CD4-positive, alpha-beta T cell treated with Interferon alpha-2 for 1 hour (primary cell): ENCODE results near the gene ELAVL2.
"Not testable (repeated sequence)": the region's sequence is repeated elsewhere in the genome, so short reads cannot be mapped to it uniquely, and the experiment has no call there.

Experiments used
- DNase-seq, 2 donors: peaks; one replicate each; pipeline ENCODE4 v3.0.0-alpha.2; 2020 to 2022

Gene ELAVL2

DNA sequence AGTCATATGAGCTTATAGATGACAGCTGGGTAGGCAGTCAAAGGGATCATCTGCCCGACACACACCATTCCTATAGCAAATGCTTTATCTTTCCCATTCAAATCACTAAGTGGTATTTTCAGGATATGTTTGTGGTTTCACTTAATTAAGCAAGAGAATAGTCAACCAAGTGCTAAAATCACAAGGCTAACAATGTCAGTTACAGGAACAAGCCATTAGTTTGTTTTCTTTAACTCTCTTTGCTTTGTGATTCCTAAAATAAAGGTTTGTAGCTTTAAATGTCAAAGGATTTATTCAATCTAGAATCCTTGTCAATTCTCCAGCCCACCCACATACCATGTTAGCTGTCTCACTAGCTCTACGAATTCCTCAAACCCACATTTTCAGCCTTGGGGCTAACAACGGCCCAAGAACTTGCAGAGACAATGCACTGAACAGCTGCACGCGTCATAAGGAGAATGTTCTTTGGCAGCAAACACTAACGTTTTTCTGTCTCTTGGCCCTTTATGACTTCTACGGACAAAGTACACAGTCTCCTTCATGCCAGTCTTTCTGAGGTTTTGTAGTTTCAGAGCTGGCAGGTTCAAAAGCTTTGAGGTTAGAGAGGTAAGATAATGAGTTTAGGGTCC lies 56.6 kb downstream of the ELAVL2 start:
- DNase-seq: no peak

DNA sequence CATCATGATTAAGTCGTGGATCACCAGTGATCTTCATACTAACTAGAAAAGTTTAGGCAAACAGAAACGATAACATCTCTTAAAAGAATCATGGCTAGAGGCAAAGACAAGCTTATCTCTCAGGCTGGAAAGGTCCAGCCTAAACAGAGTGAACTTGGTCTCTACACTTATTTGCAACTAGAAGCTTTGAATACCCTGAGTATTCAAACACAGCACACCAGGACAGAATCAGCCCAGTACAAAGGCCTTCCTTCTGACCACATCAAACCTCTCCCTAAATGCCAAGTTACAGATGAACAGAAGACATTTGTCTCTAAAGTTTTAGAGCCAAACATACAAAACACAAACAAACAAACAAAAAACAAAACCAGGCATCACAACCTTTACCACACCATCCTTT lies 57.2 kb downstream of the ELAVL2 start:
- DNase-seq: no peak

DNA sequence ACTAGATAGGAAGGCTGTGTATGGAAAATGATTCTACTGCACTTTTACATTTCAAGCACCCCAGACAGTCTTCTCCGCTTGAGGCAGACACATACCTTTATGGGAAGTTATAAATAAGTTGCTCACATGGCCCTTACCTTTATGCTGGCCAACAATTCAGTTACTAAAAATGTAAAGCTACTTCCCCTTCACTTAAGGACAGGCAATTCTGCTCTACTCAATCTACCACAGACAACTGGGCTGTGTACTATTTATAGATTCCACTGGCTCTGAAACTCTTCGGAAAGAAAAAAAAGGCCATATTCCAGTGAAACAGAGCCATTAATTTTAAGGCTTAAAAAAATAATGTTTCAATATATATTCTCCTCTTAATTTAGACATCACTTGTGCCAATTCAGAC lies 59.4 kb downstream of the ELAVL2 start:
- no peak for DNase-seq

DNA sequence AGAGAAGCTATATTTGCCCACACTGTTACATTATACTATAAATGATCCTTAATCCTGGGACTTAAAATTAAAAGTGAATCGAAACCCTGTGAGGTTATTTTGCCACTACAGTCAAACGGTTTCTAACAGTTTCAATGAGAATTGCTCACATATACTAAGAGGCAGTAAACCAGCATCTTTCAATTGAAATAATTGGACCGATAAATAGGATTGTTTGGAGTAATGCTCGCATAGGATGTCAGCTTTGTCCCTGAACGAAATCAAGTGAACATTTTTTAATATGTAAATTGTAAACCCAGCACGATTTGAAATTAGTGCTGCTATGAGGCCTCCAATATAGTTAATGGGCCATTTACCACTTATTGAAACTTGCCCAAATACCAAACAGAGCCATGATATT lies 60.5 kb downstream of the ELAVL2 start:
- DNase-seq: no peak

DNA sequence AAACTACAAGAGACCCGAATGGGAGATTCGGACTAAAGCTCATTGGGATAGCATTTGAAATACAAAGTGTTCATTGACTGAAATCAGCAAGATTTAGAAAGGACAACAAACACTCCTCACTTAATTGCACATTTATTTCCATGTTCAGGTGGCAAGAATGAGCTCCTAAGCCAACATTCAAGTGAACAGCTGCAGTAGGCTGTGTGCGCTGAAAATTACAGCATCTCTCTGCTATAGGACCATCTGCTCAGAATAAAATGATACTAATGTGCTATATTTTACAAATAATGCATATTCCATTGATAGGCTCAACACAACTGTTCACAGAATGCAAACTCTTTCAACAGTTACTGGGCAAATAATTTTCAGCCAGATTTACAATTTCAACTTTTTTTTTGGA lies 61.8 kb downstream of the ELAVL2 start:
- no peak for DNase-seq

DNA sequence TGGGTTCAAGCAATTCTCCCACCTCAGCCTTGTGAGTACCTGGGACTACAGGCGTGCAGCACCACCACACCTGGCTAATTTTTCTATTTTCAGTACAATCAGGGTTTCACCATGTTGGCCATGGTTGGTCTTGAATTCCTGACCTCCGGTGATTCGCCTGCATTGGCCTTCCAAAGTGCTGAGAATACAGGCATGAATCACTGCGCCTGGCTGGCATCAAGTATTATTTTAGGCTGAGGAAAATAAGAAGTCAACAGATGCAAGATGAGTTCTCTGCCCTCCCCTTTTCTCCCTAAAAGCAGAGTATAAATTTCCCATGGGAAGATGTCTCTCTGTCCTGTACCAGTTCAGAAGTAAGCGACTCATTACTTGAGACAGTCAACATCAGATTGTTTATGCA lies 71.5 kb downstream of the ELAVL2 start:
- DNase-seq: no peak

DNA sequence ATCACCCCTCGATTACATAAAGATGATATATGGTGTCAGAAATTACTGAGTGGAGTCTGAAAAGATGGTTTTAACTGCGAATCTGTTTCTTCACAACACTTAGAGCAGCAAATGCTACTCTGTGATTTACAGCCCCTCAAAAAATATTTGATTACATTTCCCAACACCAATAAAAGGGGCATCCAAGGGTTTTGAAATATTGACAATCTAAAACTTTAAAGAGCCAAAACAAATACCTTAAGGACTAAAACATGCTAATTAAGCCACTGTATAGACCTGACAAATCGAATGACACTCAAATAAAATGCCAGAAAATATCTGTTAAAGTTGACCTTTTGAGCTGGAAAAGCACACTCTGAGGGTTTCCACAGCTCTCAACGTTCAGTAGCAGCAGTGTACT lies 73.2 kb downstream of the ELAVL2 start:
- no peak for DNase-seq

DNA sequence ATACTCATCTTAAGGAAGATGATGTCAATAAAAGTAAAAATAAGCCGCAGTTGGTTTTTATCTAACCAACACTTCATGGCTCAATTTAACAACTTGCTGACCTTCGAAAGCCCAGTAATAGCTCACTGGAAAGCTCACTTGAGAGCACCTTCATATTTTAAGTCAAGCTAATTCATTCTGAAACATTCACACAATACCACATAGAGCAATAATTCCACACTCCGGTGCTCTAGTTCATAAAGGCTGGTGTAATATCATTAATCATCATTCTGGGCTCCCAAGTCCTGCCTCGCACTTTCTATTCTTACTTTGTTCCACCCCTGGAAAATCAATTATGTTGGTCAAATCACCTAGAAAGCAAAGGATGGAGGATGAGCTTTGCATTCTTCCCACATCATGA lies 74.4 kb downstream of the ELAVL2 start:
- no peak for DNase-seq

DNA sequence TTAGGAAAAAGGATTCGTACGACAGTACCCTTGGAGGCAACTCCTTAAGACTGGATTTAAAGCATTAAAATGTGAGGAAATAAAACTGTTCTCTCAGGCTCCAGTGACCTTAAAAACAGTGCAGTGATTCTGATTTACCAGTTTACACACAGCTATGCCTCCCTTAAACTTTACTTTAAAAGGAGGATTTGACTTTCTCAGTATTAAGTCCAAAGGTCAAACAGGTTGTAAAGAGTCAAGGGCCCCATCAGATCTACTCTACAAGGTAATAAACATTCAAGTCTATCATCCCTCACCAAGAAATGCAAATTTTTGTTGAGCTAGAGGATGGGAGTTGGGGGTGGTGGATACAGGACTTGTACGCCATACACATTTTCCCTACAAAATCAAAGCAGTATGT lies 75.2 kb downstream of the ELAVL2 start:
- DNase-seq: no peak

DNA sequence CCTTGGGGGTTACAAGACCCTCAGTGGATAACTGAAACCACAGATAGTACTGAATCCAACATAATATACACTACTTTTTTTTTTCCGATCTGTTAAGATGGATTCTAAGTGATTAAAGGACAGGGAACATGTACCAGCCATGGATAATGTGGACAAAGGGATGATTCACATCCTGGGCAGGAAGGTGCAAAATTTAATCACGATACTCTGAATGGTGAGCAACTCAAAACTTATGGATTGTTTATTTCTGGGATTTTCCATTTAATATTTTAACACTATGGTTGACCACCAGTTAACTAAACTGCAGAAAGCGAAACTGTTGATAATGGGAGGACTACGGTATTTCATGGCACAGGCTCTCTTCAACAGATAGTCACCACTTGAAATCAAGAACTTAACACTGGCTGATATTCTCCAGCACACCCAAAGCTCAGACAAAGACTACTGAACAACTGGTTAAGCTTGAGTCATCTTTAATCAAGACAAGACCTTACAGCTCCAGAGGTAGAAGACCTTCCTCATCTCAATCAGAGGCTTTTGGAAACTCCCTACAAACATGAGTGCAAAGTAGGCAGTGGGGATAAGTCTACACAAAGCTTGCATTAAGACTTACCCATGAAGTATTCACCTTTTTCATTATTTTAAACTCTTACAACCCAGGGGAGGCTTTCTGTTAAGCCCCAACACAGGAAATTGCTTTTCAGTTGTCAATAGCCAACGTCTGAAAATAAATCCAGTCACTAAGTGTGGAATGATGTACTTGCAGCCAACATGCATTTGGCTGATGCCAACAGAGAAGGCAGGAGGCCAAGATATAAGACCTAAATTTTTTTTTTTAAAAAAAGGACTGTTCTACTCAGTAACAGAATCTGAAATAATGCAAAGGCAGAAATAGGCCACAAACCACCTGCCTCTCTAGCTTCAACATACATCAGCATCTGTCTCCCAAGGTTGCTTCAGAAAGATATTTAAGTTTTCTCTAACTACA lies 78.7 kb downstream of the ELAVL2 start:
- DNase-seq: no peak

DNA sequence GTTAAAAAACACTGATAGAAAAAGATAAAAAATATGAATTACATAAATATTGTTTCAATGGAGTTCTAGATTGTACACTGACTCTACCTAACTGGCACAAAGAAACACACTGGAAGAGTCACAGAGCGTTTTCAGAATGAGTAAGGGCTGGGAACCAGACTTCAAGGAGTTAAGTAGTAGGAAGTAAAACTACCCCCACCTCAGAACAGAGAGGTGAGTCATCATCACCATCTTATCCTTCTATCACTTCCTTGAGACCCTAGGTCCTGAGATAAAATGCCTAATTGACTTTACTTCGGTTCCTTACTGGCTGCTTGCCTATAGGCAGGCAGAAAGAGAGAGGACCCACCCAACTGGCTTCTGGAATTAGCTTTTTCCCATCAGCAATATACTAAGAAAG lies 79.7 kb downstream of the ELAVL2 start:
- DNase-seq: no peak

DNA sequence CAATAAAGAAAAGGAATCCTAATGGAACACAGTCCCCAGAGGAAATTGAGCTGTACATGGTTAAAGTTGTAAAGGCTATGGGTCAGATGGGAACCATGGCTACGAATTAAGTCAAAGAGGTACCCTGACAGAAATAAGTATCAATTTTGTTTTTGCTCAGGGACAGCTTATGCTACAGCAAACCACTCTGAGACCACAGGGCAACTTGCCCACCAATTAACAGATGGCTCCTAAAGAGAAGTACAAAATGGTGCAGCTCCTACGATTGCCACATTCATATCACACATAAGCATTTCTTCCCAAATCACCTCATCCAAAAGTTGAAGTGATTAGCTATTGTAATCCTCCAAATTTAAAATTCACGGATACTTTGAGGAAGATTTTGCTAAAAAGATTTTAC lies 83.0 kb downstream of the ELAVL2 start:
- no peak for DNase-seq

DNA sequence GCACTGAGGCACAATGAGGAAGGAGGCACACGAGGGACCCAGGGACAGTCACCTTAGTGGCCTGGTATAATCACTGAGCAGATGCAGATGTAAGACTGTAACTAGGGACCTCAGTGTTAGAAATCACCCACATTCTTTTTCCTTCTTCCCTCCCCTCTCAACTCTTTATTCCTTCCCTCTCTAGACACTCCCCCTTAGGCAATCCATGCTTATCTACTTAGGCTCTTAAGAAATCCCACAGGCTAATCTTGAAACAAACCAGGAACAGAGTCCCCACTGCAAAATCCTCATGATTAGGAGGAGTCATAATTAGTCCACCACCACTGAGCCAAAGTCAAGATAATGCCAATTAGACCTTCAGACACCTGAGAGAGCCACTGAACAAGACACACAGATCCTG lies 84.7 kb downstream of the ELAVL2 start:
- DNase-seq: no peak

DNA sequence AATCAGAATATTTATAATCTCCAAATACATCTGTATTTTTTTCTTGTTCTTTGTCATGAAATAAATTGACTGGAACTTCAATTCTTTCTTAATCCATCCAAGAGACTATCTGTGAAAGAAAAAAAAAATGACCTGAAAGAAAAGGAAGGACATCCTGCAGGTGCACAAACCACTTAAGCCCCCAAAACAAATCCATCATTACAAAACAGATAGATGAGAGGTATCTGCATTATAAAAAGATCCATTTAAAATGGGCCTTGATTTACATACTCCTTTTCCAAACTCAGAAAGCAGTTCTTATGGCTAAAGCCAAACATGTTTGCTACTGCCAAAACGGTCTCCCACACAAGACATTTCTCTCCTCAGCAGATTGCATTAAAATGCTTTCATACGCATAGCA lies 85.5 kb downstream of the ELAVL2 start:
- DNase-seq: no peak

DNA sequence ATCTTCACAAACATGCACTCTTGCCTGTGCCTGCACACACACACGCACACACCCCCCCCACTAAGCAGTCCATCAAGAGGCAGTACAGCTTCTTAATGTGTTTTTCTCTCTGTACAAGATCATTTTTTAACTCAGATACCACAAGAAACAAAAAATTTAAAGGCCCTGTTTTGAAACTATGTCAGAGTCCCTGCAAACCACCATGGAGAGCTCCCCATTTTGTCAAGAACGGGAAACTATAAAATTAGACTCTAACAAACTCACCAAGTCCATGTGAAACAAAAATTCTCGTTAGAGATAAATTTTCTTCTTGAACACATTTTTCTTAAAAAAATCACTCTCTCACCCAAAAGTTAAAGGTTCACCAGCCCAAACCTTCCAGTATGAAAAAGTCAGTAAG lies 86.3 kb downstream of the ELAVL2 start:
- DNase-seq: no peak

DNA sequence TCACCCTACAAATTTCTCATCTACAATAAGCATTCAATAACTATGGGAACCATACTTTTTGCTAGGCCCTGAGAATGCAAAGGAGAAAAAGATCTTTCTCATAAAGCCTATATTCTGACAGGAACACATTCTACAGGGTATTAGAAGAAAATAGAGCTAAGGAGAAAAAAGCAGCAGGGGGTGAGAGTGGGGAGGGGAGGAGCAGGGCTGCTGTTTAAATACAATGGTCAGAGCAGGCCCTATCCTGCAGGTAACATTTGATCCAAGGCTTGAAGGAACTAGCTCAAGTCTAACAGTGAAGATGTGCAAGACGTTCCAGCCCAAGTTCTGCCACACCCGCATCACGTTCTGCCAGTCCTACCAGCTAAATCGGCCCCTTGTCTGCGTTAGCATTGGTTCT lies 89.7 kb downstream of the ELAVL2 start:
- no peak for DNase-seq

DNA sequence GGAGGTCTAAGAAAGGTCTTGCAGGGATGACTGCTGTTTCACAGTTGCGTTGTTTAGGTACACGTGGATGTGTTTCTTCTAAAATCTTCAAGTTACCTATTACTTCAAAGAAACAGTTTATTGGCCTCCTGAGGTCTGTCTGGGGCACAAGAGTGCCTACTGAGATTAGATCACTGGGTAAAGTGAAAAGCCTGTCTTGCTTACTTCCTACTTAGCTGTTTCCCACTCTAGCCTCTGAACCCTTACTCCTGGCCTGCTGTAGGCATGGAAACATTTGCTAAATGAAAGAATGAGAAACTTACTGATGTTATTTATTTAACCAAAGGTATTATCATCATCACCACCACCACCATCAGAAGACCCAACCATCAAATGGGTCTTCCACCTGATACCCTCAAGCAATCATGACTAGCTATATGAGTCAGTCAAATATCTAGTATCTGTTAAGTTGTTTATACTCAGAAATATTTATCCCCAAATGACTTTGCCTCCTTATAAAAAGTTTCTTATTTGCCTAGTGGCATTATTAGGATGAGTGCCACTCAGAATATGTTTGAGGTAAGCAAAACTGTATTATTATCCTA lies 92.5 kb downstream of the ELAVL2 start:
- no peak for DNase-seq

DNA sequence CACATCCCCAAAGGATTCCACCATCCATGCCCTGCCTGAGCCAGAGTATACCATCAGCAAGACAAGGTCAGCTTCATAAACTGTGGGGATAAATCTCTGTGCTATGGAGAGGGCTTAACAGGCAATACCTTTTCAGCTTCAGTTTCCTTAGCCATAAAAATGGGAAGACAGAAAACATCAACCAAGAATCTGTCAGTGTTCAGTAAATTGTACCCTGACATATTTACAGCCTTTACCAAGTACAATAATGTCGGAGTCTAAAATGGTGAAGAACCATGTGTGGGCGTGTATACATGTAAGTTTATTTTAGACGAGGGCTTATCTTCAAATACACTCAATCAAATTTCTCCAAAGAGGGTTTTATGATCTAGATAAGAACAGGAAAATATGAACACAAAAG lies 94.7 kb downstream of the ELAVL2 start:
- no peak for DNase-seq

DNA sequence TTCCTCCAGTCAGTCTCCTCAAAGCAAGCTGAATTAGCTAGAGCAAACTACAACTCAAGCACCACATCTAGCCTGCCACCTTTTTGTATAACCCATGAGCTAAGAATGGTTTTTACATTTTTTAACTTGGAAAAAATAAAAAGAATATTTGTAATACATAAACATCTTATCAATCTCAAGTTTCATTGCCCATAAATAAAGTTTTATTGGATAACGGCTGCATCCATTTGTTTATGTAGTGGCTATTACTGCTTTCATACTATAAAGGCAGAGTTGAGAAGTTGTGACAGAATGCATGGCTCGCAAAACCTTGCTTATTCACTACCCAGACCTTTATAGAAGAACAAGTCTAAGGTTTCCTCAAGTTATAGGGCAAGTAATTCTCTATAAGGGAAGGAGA lies 95.7 kb downstream of the ELAVL2 start:
- no peak for DNase-seq

DNA sequence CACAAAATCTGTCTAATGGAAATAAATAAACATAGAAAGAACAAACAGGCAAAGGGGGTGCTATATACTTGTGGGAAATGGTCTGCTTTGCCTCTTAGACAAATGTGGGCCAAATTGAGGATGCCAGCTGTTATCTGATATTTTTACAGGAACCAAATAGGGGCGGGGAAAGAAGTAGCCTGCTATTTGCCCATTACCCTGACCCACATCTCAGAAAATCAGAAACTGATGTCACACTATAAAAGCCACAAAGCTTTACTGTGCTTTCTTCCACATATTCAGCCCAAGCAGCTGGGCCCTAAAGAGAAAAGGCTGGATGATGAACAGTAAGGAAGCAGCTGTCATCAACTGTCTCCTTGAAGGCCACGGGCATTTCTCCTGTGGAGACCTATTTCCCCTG lies 97.3 kb downstream of the ELAVL2 start:
- DNase-seq: no peak

DNA sequence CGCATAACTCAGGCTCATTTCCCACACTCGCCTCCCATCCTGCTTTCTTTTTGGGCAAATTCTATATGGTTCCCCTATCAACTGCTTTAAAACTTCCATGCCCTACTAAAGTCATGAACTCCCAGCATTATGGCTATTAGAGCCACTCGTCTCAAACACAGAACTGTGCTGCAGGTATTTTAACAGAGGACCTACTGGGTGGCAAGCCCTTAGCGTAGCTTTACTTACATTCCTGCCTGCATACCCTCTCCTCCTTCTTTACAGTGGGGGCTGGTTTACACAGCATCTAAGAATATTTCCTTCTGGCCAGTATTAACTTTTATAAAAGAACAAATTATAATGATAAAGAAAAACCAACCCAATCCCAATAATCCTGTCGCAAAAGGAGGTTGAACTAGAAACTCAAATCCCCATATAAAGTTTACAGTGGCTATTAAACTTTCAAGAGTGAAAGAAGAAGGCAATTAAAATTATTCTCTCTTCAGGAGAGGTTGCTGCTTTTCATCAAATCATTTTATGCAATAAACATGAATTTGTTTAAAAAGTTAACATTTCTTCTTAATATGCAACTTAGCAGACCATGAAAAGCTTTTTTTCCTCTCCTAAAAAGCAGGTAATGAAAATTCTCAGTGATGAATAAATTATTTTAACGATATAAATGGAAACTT lies 100.6 kb downstream of the ELAVL2 start:
- DNase-seq: no peak

DNA sequence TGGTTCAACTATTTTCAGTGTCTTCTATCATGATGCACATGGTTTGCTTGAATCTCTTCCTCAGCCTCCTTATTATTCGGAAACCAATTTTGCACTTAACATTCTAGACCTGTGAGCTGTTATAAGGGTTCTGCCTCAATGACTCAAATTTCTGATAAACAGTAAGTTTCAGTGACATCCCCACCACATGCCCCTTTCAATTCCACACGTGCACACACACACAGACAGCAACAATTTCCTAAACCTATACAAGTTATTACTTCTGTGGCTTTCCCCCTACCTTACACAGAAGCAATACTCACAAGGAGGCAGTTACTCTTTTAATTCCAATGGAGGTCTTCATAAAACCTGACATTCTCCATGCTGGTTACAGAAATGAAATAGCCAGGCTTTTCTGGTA lies 102.4 kb downstream of the ELAVL2 start:
- no peak for DNase-seq

DNA sequence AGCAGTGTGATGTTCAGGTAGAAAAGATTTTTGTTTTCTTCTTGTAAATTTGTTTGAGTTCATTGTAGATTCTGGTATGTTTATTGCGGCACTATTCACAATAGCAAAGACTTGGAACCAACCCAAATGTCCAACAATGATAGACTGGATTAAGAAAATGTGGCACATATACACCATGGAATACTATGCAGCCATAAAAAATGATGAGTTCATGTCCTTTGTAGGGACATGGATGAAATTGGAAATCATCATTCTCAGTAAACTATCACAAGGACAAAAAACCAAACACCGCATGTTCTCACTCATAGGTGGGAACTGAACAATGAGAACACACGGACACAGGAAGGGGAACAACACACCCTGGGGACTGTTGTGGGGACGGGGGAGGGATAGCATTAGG lies 103.0 kb downstream of the ELAVL2 start:
- DNase-seq: not testable (repeated sequence)

DNA sequence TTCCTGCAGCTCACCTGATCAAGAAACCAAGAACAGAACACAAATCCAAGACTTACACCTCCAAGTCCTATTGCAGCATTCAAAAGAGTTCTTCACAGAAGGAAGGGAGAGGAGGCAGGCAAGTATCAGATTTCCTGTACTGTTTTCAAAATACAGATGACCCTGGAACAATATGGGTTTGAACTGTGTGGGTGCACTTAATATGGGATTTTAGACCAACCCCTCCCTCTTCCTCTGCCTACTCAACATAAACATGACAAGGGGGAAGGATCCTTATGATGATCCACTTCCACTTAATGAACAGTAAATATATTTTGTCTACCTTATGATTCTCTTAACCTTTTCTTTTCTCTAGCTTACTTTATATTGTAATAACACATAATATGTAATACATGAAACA lies 104.6 kb downstream of the ELAVL2 start:
- no peak for DNase-seq
